ENCODE measurements around the gene SYP.

- TF ChIP-seq CTCF (conservative IDR thresholded peaks at IDR 0.05) = no peak
- no peak for TF ChIP-seq EZH2 (IDR thresholded peaks at IDR 0.05; ENCODE audit: low read depth)
Measured at GRCh38 chrX:49176421-49177326, 23.3 kb downstream of the SYP start.
